Omental fat pad (tissue), 4 donors: ENCODE results near the gene PDCD10. TPM values are rescaled to one million over a fixed set of nuclear protein-coding genes. Genes with fewer than 3 reads are reported as not detected.

Experiments used
- ATAC-seq: fragments of 150-250 bp; one replicate; pipeline ENCODE4 v1.9.1; 2016; ENCODE audit warnings: mild to moderate bottlenecking, moderate library complexity; ENCODE audit not compliant: low FRiP score
- DNase-seq: peaks from one replicate; pipeline ENCODE4 v3.0.0-alpha.2; 2019; ENCODE audit warnings: low spot score
- total RNA-seq, 4 donors: library from RNA; depleted of rRNA; stranded (reverse); fragments of >200 nt; gene quantifications; one replicate each; pipeline ENCODE4 v1.1.0, GENCODE V29; 2016
- TF ChIP-seq, protein P1 (sequence below), 3 donors: fragments of 450-650 bp; IDR thresholded peaks; one replicate each; pipeline ENCODE4 v1.5.1; 2016 to 2017; ENCODE audit warnings: antibody characterized with exemption in 3 of 3, mild to moderate bottlenecking in 3 of 3, moderate library complexity in 2 of 3

PDCD10 gene
- total RNA-seq, 4 donors from 2014 or later = 46.7 to 66.8 (median 58.0) TPM

DNA sequence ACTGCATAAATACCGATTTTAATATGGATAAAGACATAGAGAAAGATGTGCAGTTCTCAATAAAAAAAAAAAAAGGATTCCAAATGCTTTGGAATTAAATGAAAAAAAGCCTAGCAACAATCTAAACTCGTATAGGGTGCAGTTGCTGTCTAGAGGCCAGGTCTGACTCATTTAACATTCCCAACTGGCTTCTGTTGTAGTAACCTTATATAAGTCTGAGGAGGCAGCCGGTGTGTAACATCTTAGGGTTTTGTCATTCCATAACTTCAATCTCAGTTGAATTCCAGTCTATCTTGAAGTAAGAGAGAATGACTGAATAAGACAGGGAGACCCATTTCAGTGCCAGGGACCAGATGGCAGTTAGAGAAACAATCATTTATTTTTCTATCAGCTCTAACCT, 6.5 kb downstream of the PDCD10 start:
- DNase-seq (no peak), ATAC-seq (peak; percentile 66)
- TF ChIP-seq, protein P1, sequence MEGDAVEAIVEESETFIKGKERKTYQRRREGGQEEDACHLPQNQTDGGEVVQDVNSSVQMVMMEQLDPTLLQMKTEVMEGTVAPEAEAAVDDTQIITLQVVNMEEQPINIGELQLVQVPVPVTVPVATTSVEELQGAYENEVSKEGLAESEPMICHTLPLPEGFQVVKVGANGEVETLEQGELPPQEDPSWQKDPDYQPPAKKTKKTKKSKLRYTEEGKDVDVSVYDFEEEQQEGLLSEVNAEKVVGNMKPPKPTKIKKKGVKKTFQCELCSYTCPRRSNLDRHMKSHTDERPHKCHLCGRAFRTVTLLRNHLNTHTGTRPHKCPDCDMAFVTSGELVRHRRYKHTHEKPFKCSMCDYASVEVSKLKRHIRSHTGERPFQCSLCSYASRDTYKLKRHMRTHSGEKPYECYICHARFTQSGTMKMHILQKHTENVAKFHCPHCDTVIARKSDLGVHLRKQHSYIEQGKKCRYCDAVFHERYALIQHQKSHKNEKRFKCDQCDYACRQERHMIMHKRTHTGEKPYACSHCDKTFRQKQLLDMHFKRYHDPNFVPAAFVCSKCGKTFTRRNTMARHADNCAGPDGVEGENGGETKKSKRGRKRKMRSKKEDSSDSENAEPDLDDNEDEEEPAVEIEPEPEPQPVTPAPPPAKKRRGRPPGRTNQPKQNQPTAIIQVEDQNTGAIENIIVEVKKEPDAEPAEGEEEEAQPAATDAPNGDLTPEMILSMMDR (IDR thresholded peaks at IDR 0.05) = no peak

DNA sequence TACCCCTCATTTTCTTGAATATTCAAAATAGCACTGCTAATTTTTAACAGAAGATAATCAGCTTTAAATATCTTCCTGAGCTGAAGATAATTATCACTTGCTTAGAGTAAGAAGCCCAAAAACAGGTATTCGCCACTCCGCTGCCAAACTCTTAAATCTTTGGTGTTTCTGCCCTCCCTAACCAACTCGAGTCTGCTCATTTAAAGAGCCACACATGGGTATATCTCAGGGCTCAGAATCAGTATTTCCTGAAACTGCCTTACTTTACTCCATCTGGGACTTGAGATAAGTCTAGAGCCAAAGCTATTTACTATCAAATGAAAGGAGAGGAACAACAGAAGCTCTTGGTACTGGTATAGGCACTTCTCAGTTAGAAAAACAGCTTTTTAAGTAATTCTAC, 10.8 kb downstream of the PDCD10 start:
- TF ChIP-seq, protein P1 (IDR thresholded peaks at IDR 0.05) = no peak
- no peak for ATAC-seq
- DNase-seq = no peak

DNA sequence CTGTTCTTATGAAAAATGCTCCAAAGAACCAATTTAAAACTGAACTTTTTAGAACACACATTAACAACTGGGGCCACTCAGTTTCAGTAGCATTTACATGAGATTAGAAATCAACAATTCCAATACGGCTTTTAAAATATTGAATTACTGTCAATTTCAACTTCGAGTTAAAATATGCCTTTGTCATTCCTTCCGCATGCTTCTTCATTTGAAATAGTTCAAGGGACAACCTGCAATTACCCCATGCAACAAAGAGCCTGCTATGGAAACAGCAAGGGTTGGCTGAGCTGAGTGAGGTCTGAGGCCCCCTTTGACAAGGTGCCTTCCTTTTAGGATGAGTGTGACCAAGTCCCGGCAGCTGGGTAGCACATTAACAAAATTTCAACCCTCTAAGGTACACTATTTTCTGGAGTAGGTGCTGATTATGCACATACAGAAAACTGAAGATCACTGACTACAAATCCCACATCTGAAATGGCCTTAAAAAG, 11.6 kb downstream of the PDCD10 start:
- DNase-seq (no peak), ATAC-seq (no peak)
- TF ChIP-seq, protein P1 (IDR thresholded peaks at IDR 0.05) = no peak

DNA sequence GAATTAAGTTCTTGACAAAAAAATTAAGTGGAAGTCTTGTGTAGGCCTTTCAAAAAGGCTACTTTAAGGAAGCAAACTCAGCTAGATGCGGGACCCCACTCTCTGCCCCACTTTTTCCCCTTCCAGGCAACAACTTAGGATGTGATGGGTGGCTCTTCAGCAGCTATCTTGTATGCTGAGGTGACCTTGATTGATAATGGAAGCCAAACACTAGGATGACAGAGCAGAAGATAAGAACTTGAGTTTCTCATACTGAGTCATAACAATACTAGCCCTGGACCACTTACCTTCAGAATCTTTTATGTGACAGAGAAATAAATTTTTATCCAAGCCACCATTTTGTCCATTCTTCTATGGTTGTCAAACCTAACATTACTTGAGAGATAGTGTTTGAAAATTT, 16.1 kb downstream of the PDCD10 start:
- no peak for DNase-seq
- ATAC-seq = no peak
- TF ChIP-seq, protein P1 (IDR thresholded peaks at IDR 0.05) = no peak

DNA sequence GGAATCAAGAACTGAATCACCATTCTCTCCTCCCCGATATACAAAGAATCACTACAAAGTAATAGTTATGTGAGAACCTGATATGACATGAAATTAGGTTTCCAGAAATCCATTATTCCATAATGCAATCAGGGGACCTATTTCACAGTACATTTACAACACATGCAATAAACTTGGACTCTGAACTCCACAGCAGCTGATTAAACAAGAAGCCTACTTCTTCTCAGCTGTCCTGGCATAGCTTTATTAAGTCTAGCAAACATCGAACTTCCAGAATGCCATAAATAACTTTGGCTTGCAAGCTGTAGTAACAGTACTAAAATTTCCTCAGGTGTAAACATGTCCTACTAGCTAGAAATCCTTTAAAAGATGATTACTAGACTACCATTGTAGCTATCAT, 17.8 kb downstream of the PDCD10 start:
- TF ChIP-seq, protein P1 (IDR thresholded peaks at IDR 0.05) = no peak

DNA sequence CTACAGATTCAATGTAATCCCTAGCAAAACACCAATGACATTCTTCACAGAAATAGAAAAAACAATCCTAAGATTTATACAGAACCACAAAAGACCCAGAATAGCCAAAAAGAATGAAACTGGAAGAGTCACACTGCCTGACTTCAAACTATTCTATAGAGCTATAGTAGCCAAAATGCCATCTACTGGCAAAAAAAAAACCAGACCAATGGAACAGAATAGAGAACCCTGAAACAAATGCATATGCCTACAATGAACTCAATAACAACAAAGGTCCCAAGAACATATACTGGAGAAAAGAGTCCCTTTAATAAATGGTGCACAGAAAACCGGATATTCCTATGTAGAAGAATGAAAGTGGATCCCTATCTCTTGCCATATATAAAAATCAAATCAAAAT, 19.8 kb downstream of the PDCD10 start:
- no peak for ATAC-seq
- TF ChIP-seq, protein P1 (IDR thresholded peaks at IDR 0.05) = no peak
- no peak for DNase-seq

More for the DNA sequence above, 17.8 kb downstream of the PDCD10 start:
- ATAC-seq (no peak), DNase-seq (no peak)

DNA sequence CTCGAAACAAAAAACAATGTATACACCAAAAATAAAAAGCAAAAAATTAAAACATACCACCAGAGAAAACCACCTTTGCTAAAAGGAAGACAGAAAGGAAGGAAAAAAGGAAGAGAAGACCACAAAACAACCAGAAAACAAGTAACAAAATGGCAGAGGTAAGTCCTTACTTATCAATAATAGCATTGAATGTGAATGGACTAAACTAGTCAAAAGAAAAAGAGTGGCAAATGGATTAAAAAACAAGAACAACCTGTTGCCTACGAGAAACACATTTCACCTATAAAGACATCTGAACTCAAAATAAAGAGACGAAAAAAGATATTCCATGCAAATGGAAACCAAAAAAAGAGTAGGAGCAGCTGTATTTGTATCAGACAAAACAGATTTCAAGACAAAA, 22.2 kb downstream of the PDCD10 start:
- ATAC-seq (no peak), DNase-seq (no peak)
- TF ChIP-seq, protein P1 (IDR thresholded peaks at IDR 0.05) = no peak
